Hindlimb muscle (tissue), 1 donor: ENCODE data around the gene NRXN2. TPM values are rescaled to one million over a fixed set of nuclear protein-coding genes. Genes with fewer than 3 reads are reported as not detected.

Experiments
- DNase-seq: peaks from one replicate; pipeline ENCODE4 v3.0.0-alpha.2; 2013
- polyA plus RNA-seq: library from polyadenylated mRNA; unstranded; fragments of 120-200 nt; gene quantifications from one replicate; pipeline ENCODE4 v1.2.1, GENCODE V29; 2013; ENCODE audit not compliant: insufficient read length

Gene NRXN2
- 32.6 TPM for polyA plus RNA-seq

DNA sequence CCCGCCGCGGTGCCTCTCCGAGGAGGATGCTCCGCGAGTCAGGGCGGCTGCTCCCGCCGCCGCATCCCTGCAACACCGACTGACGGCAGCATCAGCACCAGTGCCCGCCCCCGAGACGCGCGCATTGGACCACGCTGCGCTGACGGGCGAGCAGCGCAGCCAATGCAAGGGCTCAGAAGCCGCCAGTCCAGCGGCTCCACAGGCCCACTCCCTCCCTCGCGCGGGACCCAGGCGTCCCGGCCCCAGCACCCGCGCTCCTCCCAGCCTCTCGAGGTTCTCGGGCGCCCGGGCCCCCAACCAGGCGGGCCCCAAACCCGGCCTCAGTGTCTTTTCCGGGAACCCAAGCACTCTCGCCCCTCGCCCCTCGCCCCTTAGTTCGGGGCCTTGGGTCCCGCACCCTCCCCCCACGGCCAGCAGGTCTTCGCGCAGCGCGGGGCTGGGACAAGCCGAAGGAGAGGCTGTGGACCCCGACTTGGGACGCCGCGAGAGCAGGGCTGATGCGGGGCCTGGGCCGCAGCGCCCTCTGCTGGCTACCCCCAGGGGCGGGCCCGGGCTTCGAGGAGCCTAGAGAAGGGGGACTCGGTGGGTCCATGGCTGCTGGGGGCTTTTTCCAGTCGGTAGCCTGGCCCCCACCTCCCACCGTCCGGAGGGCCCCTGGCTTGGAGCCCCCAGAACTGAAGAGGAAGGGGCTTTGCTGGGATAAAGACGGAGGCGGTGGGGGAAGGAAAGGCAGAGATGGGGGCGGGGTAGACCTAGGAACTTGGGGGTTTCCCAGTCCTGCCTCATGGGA is at the start of gene NRXN2:
Gene NRXN2 (minus strand): TSS at position 81 of the 790 bp plus-strand sequence. CDS start 9,498 bp downstream, outside the sequence.
- DNase-seq = peak; percentile 87

DNA sequence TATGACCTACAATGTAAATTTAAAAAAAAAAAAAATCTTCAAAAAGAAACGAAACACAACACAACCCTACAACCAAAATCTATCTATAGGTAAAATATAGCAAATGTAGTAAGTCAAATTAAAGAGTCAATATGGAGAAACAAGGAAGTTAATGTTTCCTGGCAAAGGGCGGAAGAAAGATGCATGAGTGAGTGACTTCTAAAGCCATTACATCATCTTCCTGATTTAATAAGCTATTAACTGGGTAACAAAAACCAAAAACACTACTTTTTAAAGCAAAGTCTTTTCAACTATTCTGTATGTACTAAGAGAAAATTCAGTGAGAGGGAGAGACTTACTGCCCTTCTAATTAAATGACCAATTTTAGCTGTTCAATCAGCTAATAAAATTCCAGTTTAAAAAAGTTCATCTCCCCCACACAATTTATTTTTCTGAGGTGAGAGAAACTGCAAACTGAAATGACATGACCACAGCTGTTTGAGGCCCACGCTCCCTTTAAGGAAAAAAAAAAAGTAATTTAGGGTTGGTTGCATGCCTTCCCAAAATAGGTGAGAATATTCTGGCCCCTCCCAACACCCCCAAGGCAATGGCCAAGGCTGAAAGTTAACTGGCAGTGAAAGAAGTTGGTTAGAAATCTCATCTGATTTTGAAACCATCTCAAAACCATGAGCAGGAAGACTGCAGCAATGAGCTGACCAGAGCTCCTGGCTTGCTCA is 49.5 kb upstream of the NRXN2 start:
- no peak for DNase-seq

DNA sequence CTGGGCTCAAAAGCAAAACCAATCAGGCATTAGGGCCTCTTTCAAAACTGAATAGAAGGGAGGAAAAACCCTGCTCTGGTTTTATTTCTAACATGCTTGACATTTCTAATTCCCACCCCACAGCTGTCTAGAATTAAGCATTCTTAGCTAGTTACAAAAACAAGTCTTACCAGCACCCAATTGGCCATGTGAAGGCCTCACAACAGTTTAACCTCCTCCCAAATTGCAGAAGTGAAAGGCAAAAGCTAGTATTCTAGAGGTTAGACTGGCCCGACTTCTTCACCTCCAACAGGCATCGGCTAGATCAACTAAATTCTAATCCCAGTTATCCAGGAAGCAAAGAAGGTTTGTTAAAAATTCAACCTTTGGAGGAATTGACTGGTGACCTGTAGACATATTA is 48.9 kb upstream of the NRXN2 start:
- no peak for DNase-seq

DNA sequence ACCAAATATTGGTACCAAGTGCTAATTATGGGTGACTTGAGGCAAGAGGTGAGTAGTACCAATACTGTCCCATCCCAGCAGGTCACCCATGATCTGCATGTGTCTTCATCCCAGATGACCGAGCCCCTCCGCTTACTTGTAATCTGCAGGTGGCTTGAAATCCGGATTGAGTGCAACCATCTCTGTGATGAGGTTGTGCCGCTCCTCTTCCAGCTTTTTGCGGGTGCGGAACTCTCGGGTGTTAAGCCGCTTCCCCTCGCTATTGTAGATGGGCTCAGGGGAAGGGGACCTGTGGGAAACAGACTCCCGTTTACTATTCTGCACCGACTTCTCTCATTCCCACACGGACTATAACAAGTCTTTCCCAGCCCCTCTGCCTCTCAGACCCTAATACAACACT is 47.1 kb upstream of the NRXN2 start:
- DNase-seq = no peak

DNA sequence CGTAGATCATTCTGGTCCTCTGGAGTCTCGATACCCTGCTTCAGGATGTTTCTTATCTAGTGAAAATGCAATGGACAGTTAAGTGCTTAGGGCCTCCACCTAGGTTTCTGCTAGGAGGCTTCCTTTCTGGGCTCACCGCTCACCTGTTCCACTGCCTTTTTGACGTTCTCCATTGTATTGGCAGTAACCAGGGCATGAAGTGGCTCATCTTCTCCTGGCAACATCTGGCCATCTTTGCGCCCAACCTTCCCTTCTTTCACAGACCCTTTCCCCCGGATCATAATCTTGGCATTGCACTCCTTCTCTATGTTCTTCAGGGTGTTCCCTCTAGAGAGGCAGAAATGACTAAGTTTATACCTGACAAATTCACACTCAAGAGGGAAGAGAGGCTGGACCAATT is 46.3 kb upstream of the NRXN2 start:
- no peak for DNase-seq

DNA sequence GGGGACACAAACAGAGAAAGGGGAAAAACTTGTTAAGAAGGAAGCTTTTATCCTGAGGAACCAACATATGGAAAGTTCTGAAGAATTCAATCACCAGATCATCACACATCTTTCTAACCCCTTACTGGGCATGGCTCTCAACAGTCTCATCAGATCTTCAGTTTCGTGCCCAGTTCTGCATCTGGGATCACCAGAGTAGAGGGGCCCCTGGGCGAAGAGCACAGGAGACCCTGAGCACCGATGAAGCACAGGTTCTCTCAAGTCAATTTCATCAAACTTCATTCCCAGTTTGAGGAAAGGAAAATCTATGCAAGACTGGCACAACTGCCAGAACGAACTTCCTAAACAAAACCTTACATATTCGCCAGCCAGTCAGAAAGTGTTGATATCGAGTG is 45.3 kb upstream of the NRXN2 start:
- DNase-seq = no peak

DNA sequence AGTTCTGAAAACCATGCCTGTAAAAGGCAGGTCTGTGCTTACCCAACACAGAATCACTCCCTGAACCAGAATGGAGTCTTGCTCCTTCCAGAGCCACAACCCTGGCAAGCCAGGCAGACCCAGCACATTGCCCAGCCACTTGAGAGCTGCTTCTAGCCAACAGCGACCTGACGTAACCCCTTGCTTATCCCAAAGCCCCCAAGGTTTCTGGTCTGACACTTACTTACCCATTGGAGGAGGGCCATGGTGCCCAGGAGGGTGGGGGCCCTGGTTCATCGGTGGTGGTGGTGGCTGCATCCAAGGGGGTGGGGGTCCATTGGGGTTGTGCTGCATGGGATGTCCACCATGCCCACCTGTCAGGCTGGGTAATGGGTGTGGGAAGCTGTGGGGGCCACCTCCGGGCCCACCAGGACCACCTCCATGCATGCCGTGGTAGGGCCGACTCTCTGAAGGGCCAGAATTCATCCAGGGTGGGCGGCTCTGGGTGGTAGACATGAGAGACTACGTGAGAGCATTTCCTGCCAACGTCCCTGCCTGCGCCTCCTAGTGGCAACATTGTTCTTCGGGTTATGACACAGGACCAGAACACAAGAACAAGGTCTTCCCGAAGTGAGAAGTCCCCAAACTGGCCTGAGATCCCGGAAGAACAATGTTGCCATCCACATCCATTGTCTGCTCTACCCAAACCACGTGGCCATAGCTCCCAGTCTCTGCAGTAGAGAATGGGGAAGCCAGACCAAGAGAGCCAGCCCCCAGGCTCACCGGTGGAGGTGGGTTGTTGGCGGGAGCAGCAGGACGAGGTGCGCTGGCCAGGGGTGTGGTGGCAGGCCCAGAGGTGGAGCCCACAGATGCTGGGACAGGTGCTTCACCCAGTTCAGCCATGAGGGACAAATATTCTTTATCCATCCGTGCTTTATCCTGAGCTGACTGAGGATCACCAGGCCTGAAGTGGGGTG is 44.6 kb upstream of the NRXN2 start:
- DNase-seq = no peak

DNA sequence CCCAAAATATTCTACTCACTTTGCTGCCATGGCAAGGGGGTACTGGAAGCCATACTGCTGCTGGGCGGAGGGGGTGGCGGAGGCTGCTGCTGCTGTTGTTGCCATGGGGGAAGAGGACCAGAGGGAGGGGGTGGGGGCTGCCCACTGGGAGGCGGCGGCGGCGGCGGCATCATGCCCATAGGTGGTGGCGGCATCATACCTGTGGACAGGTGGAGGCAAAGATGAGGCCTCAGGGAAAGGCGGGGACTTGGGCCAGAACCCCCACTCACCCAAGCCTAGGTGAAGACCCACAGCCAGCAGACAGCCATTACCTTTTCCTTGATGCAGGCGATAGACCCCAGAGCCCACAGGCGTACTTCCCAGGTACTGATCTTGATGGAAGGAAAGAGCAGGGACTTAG is 43.9 kb upstream of the NRXN2 start:
- no peak for DNase-seq

DNA sequence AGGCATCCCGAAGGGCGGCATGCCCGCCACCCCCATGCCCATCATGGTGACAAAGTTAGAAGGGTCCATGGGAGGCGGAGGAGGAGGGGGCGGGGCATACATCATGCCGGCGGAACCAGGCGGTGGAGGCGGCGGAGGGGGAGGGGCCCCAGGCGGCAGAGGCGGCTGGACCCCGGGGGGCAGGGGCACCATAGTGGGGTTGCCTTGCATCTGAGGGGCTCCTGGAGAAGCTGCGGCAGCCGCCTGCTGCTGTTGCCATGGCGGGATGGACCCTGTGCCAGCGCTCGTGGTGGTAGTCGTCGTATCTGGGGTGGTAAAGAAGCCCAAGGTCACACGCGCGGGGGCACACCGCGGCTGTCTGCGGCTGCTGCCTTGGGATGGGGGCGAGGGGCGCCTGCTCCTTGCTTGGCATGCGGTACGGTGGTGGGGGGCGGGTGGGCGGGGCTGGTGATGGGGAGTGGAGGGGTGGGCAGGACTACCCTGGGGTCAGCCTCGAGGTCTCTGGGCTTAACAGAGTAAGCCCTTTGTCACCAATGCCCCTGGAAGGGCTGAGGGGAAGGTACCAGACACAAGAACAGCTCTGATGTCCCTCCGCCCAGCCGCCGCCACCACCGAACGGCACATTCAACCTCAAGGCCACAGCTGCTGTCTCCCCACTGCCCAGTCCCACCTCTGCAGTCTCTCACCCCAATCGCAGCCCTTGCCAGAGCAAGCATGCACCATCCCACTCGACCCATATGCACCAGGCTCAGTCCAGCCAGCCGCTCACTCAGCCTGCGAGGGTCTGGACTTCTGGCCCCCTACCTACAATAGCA is 43.1 kb upstream of the NRXN2 start:
- no peak for DNase-seq

DNA sequence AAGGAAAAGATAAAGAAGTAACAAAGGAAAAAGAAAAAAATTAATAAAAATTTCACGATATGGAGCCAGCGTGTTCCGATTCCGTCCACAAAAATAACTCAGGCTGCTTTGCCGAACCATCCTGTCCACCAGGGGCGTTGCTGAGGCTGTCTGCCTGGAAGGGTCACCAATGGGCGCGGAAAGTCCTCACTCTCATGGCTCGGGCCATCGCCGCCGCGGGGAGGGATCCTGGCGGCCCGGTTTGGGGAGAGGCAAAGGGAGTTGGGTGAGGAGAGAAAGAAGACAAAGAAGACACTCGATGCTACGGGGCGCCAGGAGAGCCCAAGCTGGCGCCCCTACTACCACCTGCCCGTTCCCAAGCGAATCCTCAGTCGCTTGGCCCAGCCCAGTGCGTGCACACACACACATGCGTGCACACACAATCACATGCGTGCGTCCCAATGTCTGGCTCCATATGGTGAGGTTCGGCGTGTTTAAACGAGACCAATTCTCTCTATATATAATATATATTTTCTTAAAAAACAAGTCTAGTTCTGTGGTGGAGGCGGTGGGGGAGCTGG is 42.4 kb upstream of the NRXN2 start:
- DNase-seq = no peak

DNA sequence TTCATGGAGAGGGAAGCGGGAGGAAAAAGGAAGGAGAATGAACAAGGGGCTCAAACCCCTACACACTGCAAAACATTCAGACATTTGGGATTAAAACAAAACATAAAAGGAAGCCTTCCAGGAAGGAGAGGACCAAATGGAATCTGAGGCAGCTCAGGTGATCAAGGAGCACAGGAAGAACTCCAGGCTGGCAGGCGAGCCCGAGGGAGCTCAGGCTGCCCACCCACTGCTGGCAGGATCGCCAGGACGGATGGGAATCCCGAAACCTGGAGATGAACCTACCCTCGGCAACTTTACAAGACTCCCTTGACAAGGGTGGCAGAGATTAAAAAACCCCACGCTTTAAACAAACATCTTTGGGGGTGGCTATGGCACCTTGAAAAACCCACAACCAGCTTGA is 41.8 kb upstream of the NRXN2 start:
- no peak for DNase-seq

DNA sequence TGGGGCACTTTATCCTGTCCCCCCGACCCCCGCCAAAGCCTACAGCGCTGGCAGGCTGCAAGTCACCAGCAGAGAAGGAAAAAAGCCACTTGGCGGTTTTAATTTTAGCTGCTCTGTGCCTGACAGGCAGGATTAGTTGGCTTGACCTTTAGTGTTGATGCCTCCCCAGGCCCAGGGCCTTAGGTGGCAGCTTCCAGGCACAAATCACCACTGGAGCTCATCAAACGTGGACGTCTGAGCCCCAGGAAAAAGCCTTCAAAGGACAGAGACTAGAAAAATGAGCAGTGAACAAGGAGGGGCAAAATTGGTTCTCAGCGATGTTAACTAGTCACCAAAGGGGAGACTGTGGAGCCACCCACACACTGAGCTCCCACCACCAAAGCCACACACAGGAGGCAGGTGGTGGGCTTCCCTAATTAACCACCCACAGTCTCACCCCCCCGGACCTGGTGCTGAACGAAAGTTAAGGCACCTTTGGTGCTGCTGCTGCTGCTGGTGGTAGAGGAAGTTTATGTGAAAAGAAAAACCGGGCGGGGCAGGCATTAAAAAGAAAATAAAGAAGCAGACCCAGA is 41.1 kb upstream of the NRXN2 start:
- no peak for DNase-seq

DNA sequence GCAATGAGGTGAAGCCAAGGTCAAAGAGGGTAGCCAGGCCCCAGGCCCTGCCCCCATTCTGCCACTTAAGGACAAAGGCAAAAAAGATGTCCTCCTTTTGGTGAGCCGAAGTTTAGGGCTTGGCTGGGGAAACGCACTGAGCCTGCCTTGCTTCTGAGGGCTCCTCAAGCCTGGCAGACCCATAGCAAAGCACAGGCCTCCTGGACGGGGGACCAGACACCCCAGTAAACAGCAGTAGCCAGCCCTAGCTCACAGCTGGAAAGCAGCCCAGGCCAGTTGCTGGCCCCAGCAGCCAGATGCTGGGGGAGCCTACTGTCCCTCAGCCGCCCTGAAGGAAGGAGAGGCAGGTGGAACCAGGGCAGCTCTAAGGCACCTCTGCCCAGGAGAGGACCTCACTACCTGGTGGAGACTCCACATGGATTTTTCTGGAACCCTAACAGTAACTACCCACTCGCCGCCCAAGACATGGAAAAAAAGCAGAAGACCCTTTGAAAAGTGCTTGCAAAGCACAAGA is 40.6 kb upstream of the NRXN2 start:
- no peak for DNase-seq

DNA sequence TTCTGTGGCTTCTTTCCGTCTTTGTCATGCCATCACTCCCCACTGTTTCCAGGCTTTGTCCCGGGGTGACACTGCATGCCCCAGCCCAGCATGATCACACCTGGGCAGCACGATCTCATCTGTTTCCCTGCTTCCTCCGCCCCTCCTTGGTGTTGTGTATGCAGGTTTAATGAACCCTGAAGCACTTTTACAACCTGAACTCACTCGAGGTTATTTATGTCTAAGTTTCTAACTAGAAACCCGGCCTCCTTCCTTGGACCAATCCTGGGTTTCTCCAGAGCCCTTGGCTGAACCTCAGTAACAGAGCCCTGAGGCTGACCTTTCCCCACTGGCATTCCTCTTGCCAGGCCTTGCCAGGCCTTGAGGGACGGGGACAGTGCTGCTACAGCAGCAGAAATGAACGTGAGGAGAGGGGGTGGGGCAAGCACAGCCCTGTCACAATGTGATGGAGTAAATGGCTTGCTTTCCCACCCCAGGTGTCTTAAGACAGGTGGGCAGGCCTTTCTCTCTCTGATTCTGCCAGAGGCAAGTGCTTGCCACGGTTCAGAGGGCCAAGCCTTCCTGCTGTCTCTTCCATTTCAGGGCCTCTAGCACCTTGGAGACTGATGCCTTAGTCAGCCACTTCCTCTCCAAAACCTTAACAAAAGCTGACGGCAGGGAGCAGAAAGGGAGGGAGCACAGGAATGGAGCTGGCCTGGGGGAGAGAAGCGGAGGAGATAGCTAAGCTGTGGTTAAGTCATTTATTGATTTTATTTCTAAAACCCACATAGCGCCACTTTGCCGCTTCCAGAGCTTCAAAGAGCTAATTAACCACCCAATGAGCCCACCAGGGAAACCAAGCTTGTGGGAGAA is 39.9 kb upstream of the NRXN2 start:
- no peak for DNase-seq

DNA sequence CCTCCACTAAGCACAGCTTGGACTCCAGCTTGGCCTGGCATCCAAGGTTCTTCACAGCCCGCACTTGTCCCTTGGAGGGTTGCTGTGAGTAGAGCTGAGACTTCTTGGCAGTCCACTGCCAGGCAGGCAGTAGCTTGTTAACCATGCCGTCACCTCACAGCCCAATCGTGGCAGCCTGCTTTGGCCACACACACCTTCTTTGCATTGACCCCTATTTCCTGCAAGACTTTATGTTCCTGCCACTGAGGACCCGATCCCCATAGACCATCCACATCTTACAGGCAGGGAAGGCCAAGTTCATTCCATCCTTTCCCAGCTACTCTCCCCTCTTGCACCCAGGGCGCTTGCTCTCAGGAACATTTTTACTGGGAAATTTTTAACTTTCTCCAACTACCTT is 39.3 kb upstream of the NRXN2 start:
- DNase-seq = no peak

DNA sequence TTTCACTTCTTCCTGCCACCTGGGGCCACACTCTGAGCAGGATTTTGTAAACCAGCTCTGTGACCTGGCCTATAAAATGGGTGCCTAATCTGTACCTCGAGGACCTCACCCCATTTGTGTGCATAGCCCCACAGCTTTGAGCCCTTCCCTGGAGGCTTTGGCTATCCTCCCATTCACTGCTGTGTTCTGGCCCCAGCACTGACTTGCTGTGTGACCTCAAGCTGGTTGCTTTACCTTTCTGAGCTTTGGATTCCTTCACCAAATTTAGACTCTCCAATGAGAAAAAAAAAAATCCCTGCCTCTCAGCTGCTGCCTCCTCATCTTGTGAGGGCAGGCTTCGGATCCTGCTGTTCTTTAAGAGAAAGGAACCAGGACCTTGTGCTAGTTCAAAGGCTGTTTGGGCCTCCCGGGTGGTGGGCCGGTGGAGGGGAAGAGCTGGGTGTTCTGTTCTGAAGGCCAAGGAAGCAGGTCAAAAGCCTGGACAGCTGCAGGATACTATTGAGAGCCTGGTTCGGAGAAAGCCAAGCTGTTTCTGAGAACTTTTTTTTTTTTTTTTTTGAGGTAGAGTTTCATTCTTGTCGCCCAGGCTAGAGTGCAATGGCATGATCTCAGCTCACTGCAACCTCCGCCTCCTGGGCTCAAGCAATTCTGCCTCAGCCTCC is 37.9 kb upstream of the NRXN2 start:
- DNase-seq = no peak

DNA sequence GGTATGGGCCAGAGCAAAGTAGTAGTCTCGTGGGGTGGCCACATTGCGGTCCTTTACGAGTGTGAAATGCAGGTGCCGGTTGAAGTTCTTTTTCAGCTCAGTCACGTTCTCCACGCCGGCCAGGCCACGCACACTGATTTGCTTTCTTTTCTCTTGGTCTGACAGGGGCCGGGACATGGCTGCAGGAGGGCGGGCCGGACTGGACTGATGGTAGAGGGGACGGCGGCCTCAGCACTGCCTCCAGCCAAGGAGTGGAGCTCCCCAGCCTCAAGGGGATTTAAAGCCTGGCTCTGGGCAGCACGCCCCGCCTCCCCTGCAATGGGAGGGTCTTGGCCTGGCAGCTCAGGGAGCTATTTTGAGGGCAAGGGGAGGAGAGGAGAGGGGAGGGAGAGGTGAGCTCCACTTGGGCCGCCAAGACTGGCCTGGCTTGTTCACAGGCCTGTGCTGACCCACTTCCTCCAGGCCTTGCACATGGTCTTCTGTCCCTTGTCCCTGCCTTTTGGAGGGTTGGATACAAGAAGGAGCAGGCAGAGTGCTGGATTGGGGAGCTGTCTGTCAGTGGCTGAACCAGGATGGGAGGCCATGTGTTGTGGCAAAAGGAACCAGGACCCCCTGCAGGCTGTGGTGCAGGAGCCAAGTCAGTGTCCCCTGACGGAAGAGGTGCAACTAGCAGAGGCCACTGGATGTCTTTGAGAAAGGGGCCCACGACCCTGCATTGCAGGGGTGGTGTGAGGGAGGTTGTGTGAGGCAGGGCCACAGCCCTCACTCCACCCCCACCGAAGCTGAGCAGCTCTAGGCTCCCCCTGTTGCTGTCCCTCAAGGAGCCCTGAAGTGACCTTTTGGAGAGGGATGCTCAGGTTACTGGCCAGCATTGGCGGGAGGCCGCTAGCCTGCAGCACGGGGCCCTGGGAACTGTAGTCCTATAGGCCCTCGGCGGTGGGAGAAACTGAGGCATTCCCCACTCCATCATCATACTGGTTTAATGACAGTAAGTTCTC is 37.0 kb upstream of the NRXN2 start, which contains the start of gene PYGM:
Gene PYGM (minus strand): TSS at position 253 of the 998 bp plus-strand sequence. CDS start 76 bp downstream, at position 177.
- DNase-seq = peak; percentile 85

DNA sequence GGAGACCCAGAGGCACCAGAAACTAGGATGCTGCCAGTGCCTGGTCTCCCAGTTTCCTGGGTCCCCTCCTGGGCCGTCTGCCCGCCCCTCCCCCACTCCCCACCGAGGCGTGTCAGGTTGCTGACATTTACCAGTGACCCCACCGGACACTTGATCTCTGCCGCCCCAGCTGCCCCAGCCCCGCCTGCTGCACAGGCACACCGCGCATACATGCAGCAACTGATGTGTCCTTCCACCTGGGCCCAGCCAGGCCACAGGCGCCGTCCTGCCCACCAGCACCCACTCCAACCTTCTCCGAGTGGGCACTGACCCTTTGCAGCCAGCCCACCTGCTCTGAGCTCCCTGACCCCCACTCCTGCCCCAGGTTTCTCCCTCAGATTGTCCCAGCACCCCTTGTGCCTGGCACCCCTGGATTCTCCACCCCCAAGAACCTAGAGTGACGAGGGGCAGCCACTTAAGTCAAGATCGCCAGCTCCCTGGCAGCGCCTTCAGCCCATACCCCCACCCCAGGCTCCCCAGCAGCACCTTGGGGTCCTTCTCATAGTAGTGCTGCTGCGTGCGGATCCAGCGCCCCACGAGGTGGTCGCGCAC is 36.2 kb upstream of the NRXN2 start:
- no peak for DNase-seq
